ENCODE results near the gene MEI4. TPM values are rescaled to one million over a fixed set of nuclear protein-coding genes. Genes with fewer than 3 reads are reported as not detected.

MEI4 gene
- total RNA-seq, 6 experiments from 2014 or later, result 0.12 to 1.1 (median 0.22) TPM

GRCh38 chr6:77762386-77762785 lies 109.5 kb downstream of the MEI4 start:
- Histone ChIP-seq H3K36me3 (no peaks in the 10 kb centered on the region), H3K4me3 (no peak overlapping the region), H3K27me3 (no peaks in the 10 kb centered on the region), H3K9me3 (no peaks in the 10 kb centered on the region), H3K27ac (no peak overlapping the region), H3K4me1 (peaks cover 0 to 19% (median 0%) of the 10 kb centered on the region in 4 donors)
- ATAC-seq (peak in 3 of 4 donors; percentile 42 to 56 (median 51)), DNase-seq (no peak)
- 27% methylated on average over 2 of the region's 2 CpGs for WGBS (ENCODE audit: insufficient coverage, low coverage, low lambda C conversion rate, missing lambda C conversion rate)
- no peak for TF ChIP-seq POLR2A (IDR thresholded peaks at IDR 0.05)
- TF ChIP-seq CTCF (IDR thresholded peaks at IDR 0.05), result no peak
- intact Hi-C loops (cut with DNase I), result no loop called here

GRCh38 chr6:77763124-77763523 lies 110.3 kb downstream of the MEI4 start:
- DNase-seq, result peak; percentile 35 to 61 (median 58)
- peak; percentile 53 to 84 (median 78) for ATAC-seq
- peaks cover 0 to 19% (median 0%) of the 10 kb centered on the region in 4 donors for H3K4me1 ChIP-seq
- H3K27ac ChIP-seq, result no peak overlapping the region
- no peaks in the 10 kb centered on the region for H3K27me3 ChIP-seq
- TF ChIP-seq POLR2A (IDR thresholded peaks at IDR 0.05) (no peak), CTCF (IDR thresholded peaks at IDR 0.05) (no peak)
- 65% methylated on average over 2 of the region's 2 CpGs for WGBS (ENCODE audit: insufficient coverage, low coverage, low lambda C conversion rate, missing lambda C conversion rate)
- intact Hi-C loops (cut with DNase I), result no loop called here
- H3K4me3 ChIP-seq, result no peak overlapping the region
- H3K9me3 ChIP-seq, result no peaks in the 10 kb centered on the region
- H3K36me3 ChIP-seq, result no peaks in the 10 kb centered on the region

GRCh38 chr6:77764364-77764763 lies 111.5 kb downstream of the MEI4 start:
- no peaks in the 10 kb centered on the region for H3K36me3 ChIP-seq

GRCh38 chr6:77773157-77773822 lies 120.5 kb downstream of the MEI4 start:
- DNase-seq (no peak), ATAC-seq (peak in 3 of 4 donors; percentile 64 to 82 (median 77))
- H3K9me3 ChIP-seq, result no peaks in the 10 kb centered on the region
- no peaks in the 10 kb centered on the region for H3K27me3 ChIP-seq
- H3K4me3 ChIP-seq, result no peak overlapping the region
- intact Hi-C loops (cut with DNase I), result no loop called here
- H3K27ac ChIP-seq, result peak overlapping the region in 2 of 3 donors; percentile 11 to 51
- peaks cover 0 to 4% (median 0%) of the 10 kb centered on the region in 4 donors for H3K4me1 ChIP-seq
- no peaks in the 10 kb centered on the region for H3K36me3 ChIP-seq
- TF ChIP-seq POLR2A (IDR thresholded peaks at IDR 0.05), result no peak
- no peak for TF ChIP-seq CTCF (IDR thresholded peaks at IDR 0.05)

More at GRCh38 chr6:77764364-77764763, 111.5 kb downstream of the MEI4 start:
- no peak for DNase-seq
- H3K9me3 ChIP-seq, result no peaks in the 10 kb centered on the region
- 14% methylated on average over 1 of the region's 1 CpG for WGBS (ENCODE audit: insufficient coverage, low coverage, low lambda C conversion rate, missing lambda C conversion rate)
- H3K4me1 ChIP-seq, result peaks cover 0 to 19% (median 0%) of the 10 kb centered on the region in 4 donors
- intact Hi-C loops (cut with DNase I), result no loop called here
- H3K27me3 ChIP-seq, result no peaks in the 10 kb centered on the region
- no peak overlapping the region for H3K4me3 ChIP-seq
- H3K27ac ChIP-seq, result no peak overlapping the region
- TF ChIP-seq CTCF (IDR thresholded peaks at IDR 0.05) (no peak), POLR2A (IDR thresholded peaks at IDR 0.05) (no peak)
- ATAC-seq, result peak; percentile 53 to 81 (median 64)
